ENCODE measurements around the gene BRD3. TPM values are rescaled to one million over a fixed set of nuclear protein-coding genes. Genes with fewer than 3 reads are reported as not detected.

The BRD3 gene
- polyA plus RNA-seq, 1 experiment: 6.6 TPM

GRCh38 chr9:134053401-134053871 is 14.4 kb downstream of the BRD3 start:
- Histone ChIP-seq H3K4me3 (ENCODE audit: low read depth, low read length) (no peak overlapping the region), H3K27me3 (ENCODE audit: control insufficient read depth, insufficient read depth, low read length) (no peaks in the 10 kb centered on the region), H3K36me3 (ENCODE audit: control insufficient read depth, insufficient read depth, low read length) (peaks cover 27% of the 10 kb centered on the region)
- ChIA-PET CTCF (no interaction called here), POLR2A (no interaction called here)
- TF ChIP-seq CTCF (IDR thresholded peaks at IDR 0.05; ENCODE audit: insufficient read depth, low read depth, low read length): no peak
- DNase-seq (ENCODE audit: low read depth): no peak

- TF ChIP-seq CTCF (IDR thresholded peaks at IDR 0.05; ENCODE audit: insufficient read depth, low read depth, low read length): no peak
- CTCF ChIA-PET: no interaction called here
- Histone ChIP-seq H3K27me3 (ENCODE audit: control insufficient read depth, insufficient read depth, low read length) (no peaks in the 10 kb centered on the region), H3K36me3 (ENCODE audit: control insufficient read depth, insufficient read depth, low read length) (peaks cover 30% of the 10 kb centered on the region), H3K4me3 (ENCODE audit: low read depth, low read length) (no peak overlapping the region)
- no peak for DNase-seq (ENCODE audit: low read depth)
- POLR2A ChIA-PET: no interaction called here
These were observed 14.9 kb downstream of the BRD3 start for GRCh38 chr9:134052941-134053340.

GRCh38 chr9:134052491-134052890 is 15.3 kb downstream of the BRD3 start:
- Histone ChIP-seq H3K36me3 (ENCODE audit: control insufficient read depth, insufficient read depth, low read length) (peaks cover 33% of the 10 kb centered on the region), H3K4me3 (ENCODE audit: low read depth, low read length) (no peak overlapping the region), H3K27me3 (ENCODE audit: control insufficient read depth, insufficient read depth, low read length) (no peaks in the 10 kb centered on the region)
- no peak for DNase-seq (ENCODE audit: low read depth)
- ChIA-PET POLR2A (no interaction called here), CTCF (interaction anchor here (0.7 kb wide), 1 partner anchor 29 kb away, joined by 3 read pairs; no protein-coding TSS in a partner anchor)
- TF ChIP-seq CTCF (IDR thresholded peaks at IDR 0.05; ENCODE audit: insufficient read depth, low read depth, low read length): no peak

- CTCF ChIA-PET: no interaction called here
- no peak for DNase-seq (ENCODE audit: low read depth)
- Histone ChIP-seq H3K36me3 (ENCODE audit: control insufficient read depth, insufficient read depth, low read length) (peaks cover 40% of the 10 kb centered on the region), H3K4me3 (ENCODE audit: low read depth, low read length) (no peak overlapping the region), H3K27me3 (ENCODE audit: control insufficient read depth, insufficient read depth, low read length) (no peaks in the 10 kb centered on the region)
- TF ChIP-seq CTCF (IDR thresholded peaks at IDR 0.05; ENCODE audit: insufficient read depth, low read depth, low read length): no peak
- POLR2A ChIA-PET: no interaction called here
These were observed 16.5 kb downstream of the BRD3 start for GRCh38 chr9:134051319-134051718.

GRCh38 chr9:134050726-134051125 is 17.1 kb downstream of the BRD3 start:
- peaks cover 44% of the 10 kb centered on the region for H3K36me3 ChIP-seq (ENCODE audit: control insufficient read depth, insufficient read depth, low read length)
- POLR2A ChIA-PET: no interaction called here
- TF ChIP-seq CTCF (IDR thresholded peaks at IDR 0.05; ENCODE audit: insufficient read depth, low read depth, low read length): no peak
- CTCF ChIA-PET: interaction anchor here (0.7 kb wide), 1 partner anchor 1576 kb away, joined by 3 read pairs; no protein-coding TSS in a partner anchor
- H3K27me3 ChIP-seq (ENCODE audit: control insufficient read depth, insufficient read depth, low read length): no peaks in the 10 kb centered on the region
- no peak for DNase-seq (ENCODE audit: low read depth)
- H3K4me3 ChIP-seq (ENCODE audit: low read depth, low read length): no peak overlapping the region

Data from BJ (cell line).